GM19099 (cell line): ENCODE data around the gene PRSS8.

Experiments
- POLR2A ChIP-seq: IDR thresholded peaks from 3 replicates; pipeline ENCODE4 v1.6.1; 2011; ENCODE audit warnings: low read depth; ENCODE audit not compliant: insufficient read length; ENCODE audit errors: extremely low read depth

The PRSS8 gene

GRCh38 chr16:31132303-31132979 is 3.1 kb downstream of the PRSS8 start:
- TF ChIP-seq POLR2A: no peak

- no peak for TF ChIP-seq POLR2A
Measured at GRCh38 chr16:31131841-31132271, 3.7 kb downstream of the PRSS8 start.

GRCh38 chr16:31131416-31131815 is 4.1 kb downstream of the PRSS8 start:
- no peak for TF ChIP-seq POLR2A

- no peak for TF ChIP-seq POLR2A
Measured at GRCh38 chr16:31130899-31131298, 4.6 kb downstream of the PRSS8 start.

GRCh38 chr16:31130336-31130891 is 5.1 kb downstream of the PRSS8 start:
- no peak for TF ChIP-seq POLR2A

- TF ChIP-seq POLR2A: no peak
Measured at GRCh38 chr16:31129568-31130335, 5.8 kb downstream of the PRSS8 start.

- no peak for TF ChIP-seq POLR2A
Measured at GRCh38 chr16:31128711-31129567, 6.6 kb downstream of the PRSS8 start.

- no peak for TF ChIP-seq POLR2A
Measured at GRCh38 chr16:31127182-31127581, 8.3 kb downstream of the PRSS8 start.

- TF ChIP-seq POLR2A: no peak
Measured at GRCh38 chr16:31125844-31126243, 9.7 kb downstream of the PRSS8 start.

GRCh38 chr16:31120129-31120528 is 15.4 kb downstream of the PRSS8 start:
- no peak for TF ChIP-seq POLR2A

- TF ChIP-seq POLR2A: no peak
Measured at GRCh38 chr16:31118223-31119155, 17.0 kb downstream of the PRSS8 start.

- peak; percentile 92 for TF ChIP-seq POLR2A
Measured at GRCh38 chr16:31117384-31118222, 17.9 kb downstream of the PRSS8 start, which contains the start of gene KAT8. Gene KAT8, plus strand, starts transcription at chr16:31117664. Its CDS starts 18 bp downstream, at chr16:31117682.

GRCh38 chr16:31114468-31114867 is 21.1 kb downstream of the PRSS8 start:
- no peak for TF ChIP-seq POLR2A
